Measurements from ENCODE around the gene NUP93.

The NUP93 gene

GRCh38 chr16:56880176-56880575 lies 150.2 kb downstream of the NUP93 start (continued):
- TF ChIP-seq ZFP69B (tag by site-specific recombination; IDR thresholded peaks at IDR 0.05): no peak

GRCh38 chr16:56880685-56881084 lies 150.8 kb downstream of the NUP93 start:
- no peak overlapping the region for H3K4me3 ChIP-seq (ENCODE audit: low read depth, low read length)
- CTCF ChIA-PET: no interaction called here
- no peaks in the 10 kb centered on the region for H3K4me1 ChIP-seq (ENCODE audit: control insufficient read depth, insufficient read depth, low read length)
- no peaks in the 10 kb centered on the region for H3K9me3 ChIP-seq (ENCODE audit: control insufficient read depth, insufficient read depth, low read depth, low read length)
- TF ChIP-seq PRDM1 (tag by site-specific recombination; IDR thresholded peaks at IDR 0.05) (no peak), ZNF670 (tag by site-specific recombination; IDR thresholded peaks at IDR 0.05; ENCODE audit: low read depth) (no peak), ZBTB8A (tag by site-specific recombination; IDR thresholded peaks at IDR 0.05) (no peak), BCL6B (tag by site-specific recombination; IDR thresholded peaks at IDR 0.05) (no peak), ZNF174 (tag by site-specific recombination; IDR thresholded peaks at IDR 0.05) (no peak), ZNF768 (tag by site-specific recombination; IDR thresholded peaks at IDR 0.05) (0 out of 2 replicates have a peak, but pooled peaks have one; percentile 36), ZNF529 (tag by site-specific recombination; IDR thresholded peaks at IDR 0.05; ENCODE audit: insufficient replicate concordance) (no peak)
- TF ChIP-seq, protein P1, sequence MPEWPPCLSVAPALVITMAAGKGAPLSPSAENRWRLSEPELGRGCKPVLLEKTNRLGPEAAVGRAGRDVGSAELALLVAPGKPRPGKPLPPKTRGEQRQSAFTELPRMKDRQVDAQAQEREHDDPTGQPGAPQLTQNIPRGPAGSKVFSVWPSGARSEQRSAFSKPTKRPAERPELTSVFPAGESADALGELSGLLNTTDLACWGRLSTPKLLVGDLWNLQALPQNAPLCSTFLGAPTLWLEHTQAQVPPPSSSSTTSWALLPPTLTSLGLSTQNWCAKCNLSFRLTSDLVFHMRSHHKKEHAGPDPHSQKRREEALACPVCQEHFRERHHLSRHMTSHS (tag by site-specific recombination; IDR thresholded peaks at IDR 0.05): no peak
- H3K27ac ChIP-seq (ENCODE audit: extremely low read depth, low read depth, low read length): no peak overlapping the region
- H3K36me3 ChIP-seq (ENCODE audit: control insufficient read depth in 2 of 2, insufficient read depth in 1 of 2, low read length in 2 of 2): no peaks in the 10 kb centered on the region
- POLR2A ChIA-PET: no interaction called here

DNA sequence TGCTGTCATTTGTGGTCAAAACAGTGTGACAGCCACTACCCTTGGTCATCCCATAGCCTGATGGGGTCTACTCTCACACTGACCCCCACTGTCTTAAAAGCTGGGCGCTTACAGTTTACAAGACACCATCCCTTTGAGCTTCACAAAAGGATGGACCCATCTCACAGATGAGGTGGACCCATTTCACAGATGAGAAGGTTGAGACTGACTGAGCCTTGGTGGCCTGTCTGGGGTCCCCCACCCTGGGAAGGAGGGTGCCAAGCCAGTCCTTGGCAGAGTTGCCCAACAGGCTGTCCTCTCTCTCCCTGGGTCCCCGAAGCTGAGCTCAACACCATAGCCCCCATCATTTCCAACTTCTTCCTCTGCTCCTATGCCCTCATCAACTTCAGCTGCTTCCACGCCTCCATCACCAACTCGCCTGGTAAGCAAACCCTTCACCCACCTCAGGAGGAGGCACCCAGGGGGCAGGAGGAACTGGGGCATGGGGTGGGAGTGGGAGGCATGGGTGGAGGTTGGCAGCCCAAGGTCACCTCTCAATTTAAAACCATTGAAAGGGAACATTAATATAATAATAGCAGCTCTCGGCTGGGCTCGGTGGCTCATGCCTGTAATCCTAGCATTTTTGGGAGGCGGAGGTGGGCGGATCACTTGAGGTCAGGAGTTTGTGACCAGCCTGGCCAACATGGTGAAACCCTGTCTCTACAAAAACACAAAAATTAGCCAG lies 152.3 kb downstream of the NUP93 start:
- TF ChIP-seq ZNF560 (tag by site-specific recombination; IDR thresholded peaks at IDR 0.05; ENCODE audit: borderline replicate concordance) (no peak), EGR2 (tag by site-specific recombination; IDR thresholded peaks at IDR 0.05; ENCODE audit: low read depth) (peak; percentile 61), ZNF174 (tag by site-specific recombination; IDR thresholded peaks at IDR 0.05) (no peak), ZFHX2 (tag by site-specific recombination; conservative IDR thresholded peaks at IDR 0.05) (0 out of 2 replicates have a peak, but pooled peaks have one; percentile 24), IKZF3 (tag by site-specific recombination; IDR thresholded peaks at IDR 0.05) (no peak), ZFP41 (tag by site-specific recombination; IDR thresholded peaks at IDR 0.05; ENCODE audit: borderline replicate concordance) (no peak)
- CTCF ChIA-PET: interaction anchor here (0.8 kb wide), 1 partner anchor 15 kb away, joined by 3 read pairs; no protein-coding TSS in a partner anchor

GRCh38 chr16:56883586-56883985 lies 153.7 kb downstream of the NUP93 start:
- H3K27ac ChIP-seq (ENCODE audit: extremely low read depth, low read depth, low read length): no peak overlapping the region
- no peaks in the 10 kb centered on the region for H3K36me3 ChIP-seq (ENCODE audit: control insufficient read depth in 2 of 2, insufficient read depth in 1 of 2, low read length in 2 of 2)
- ChIA-PET CTCF (no interaction called here), POLR2A (interaction anchor here (0.8 kb wide), 2 partner anchors 48 to 82 kb away, joined by 3 read pairs; partner anchors contain the start of gene HERPUD1)
- H3K4me3 ChIP-seq (ENCODE audit: low read depth, low read length): no peak overlapping the region
- no peaks in the 10 kb centered on the region for H3K4me1 ChIP-seq (ENCODE audit: control insufficient read depth, insufficient read depth, low read length)
- H3K9me3 ChIP-seq (ENCODE audit: control insufficient read depth, insufficient read depth, low read depth, low read length): no peaks in the 10 kb centered on the region
- TF ChIP-seq RBAK (tag by site-specific recombination; IDR thresholded peaks at IDR 0.05) (no peak), ZNF621 (tag by site-specific recombination; IDR thresholded peaks at IDR 0.05) (no peak), ZFP3 (tag by site-specific recombination; IDR thresholded peaks at IDR 0.05; ENCODE audit: low read depth) (no peak), SP2 (tag by site-specific recombination; IDR thresholded peaks at IDR 0.05) (no peak), ZNF16 (tag by site-specific recombination; IDR thresholded peaks at IDR 0.05; ENCODE audit: low read depth) (no peak), KLF16 (tag by site-specific recombination; IDR thresholded peaks at IDR 0.05) (no peak), KLF9 (tag by site-specific recombination; IDR thresholded peaks at IDR 0.05; ENCODE audit: low read depth) (no peak), ZNF121 (tag by site-specific recombination; IDR thresholded peaks at IDR 0.05) (no peak)
- TF ChIP-seq, protein P2, sequence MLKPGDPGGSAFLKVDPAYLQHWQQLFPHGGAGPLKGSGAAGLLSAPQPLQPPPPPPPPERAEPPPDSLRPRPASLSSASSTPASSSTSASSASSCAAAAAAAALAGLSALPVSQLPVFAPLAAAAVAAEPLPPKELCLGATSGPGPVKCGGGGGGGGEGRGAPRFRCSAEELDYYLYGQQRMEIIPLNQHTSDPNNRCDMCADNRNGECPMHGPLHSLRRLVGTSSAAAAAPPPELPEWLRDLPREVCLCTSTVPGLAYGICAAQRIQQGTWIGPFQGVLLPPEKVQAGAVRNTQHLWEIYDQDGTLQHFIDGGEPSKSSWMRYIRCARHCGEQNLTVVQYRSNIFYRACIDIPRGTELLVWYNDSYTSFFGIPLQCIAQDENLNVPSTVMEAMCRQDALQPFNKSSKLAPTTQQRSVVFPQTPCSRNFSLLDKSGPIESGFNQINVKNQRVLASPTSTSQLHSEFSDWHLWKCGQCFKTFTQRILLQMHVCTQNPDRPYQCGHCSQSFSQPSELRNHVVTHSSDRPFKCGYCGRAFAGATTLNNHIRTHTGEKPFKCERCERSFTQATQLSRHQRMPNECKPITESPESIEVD (tag by site-specific recombination; IDR thresholded peaks at IDR 0.05): no peak
- TF ChIP-seq, protein P3, sequence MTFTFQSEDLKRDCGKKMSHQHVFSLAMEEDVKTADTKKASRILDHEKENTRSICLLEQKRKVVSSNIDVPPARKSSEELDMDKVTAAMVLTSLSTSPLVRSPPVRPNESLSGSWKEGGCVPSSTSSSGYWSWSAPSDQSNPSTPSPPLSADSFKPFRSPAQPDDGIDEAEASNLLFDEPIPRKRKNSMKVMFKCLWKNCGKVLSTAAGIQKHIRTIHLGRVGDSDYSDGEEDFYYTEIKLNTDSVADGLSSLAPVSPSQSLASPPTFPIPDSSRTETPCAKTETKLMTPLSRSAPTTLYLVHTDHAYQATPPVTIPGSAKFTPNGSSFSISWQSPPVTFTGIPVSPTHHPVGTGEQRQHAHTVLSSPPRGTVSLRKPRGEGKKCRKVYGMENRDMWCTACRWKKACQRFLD (tag by site-specific recombination; IDR thresholded peaks at IDR 0.05): no peak

More for the DNA sequence above, 152.3 kb downstream of the NUP93 start:
- POLR2A ChIA-PET: no interaction called here
- no peaks in the 10 kb centered on the region for H3K4me1 ChIP-seq (ENCODE audit: control insufficient read depth, insufficient read depth, low read length)
- no peak overlapping the region for H3K27ac ChIP-seq (ENCODE audit: extremely low read depth, low read depth, low read length)
- no peaks in the 10 kb centered on the region for H3K36me3 ChIP-seq (ENCODE audit: control insufficient read depth in 2 of 2, insufficient read depth in 1 of 2, low read length in 2 of 2)
- H3K4me3 ChIP-seq (ENCODE audit: low read depth, low read length): no peak overlapping the region
- H3K9me3 ChIP-seq (ENCODE audit: control insufficient read depth, insufficient read depth, low read depth, low read length): no peaks in the 10 kb centered on the region

Measured in HEK293 (cell line).